Astrocyte (in vitro differentiated cells and primary cell): ENCODE measurements around the gene MRPL42. TPM values are rescaled to one million over a fixed set of nuclear protein-coding genes. Genes with fewer than 3 reads are reported as not detected.
A peak's percentile ranks its signal among the peaks of the same experiment; 100 is the strongest.

Experiments
- DNase-seq: peaks from one replicate; pipeline ENCODE4 v3.0.0-alpha.2; 2010; ENCODE audit warnings: low read depth
- FAIRE-seq: peaks from 2 replicates; lab custom pipeline; 2011; peaks lifted over from hg19 to GRCh38; lab: Jason Lieb, UNC
- H2AFZ ChIP-seq: 2 replicates; pipeline ENCODE4 v1.6.0; 2012; ENCODE audit warnings: low read depth, low read length, inconsistent platforms
- H3K27ac ChIP-seq: 2 replicates; pipeline ENCODE4 v1.5.1; 2011; ENCODE audit warnings: low read depth, low read length, inconsistent platforms
- H3K27me3 ChIP-seq: 2 replicates; pipeline ENCODE4 v1.6.0; 2011; ENCODE audit warnings: low read length, inconsistent platforms; ENCODE audit not compliant: insufficient read depth
- H3K36me3 ChIP-seq: 2 replicates; pipeline ENCODE4 v1.5.1; 2011; ENCODE audit warnings: low read length, inconsistent platforms; ENCODE audit not compliant: insufficient read depth
- H3K4me1 ChIP-seq: 2 replicates; pipeline ENCODE4 v1.5.1; 2011; ENCODE audit warnings: low read length, inconsistent platforms; ENCODE audit not compliant: insufficient read depth
- H3K4me2 ChIP-seq: 2 replicates; pipeline ENCODE4 v1.6.0; 2012; ENCODE audit warnings: low read length, inconsistent platforms
- H3K4me3 ChIP-seq: 2 replicates; pipeline ENCODE4 v1.5.1; 2011; ENCODE audit warnings: low read depth, mild to moderate bottlenecking, low read length, inconsistent platforms; ENCODE audit not compliant: insufficient read depth
- H3K79me2 ChIP-seq: 2 replicates; pipeline ENCODE4 v1.6.0; 2012; ENCODE audit warnings: mild to moderate bottlenecking, low read length, inconsistent platforms; ENCODE audit not compliant: insufficient read depth
- H3K9ac ChIP-seq: 2 replicates; pipeline ENCODE4 v1.6.0; 2012; ENCODE audit warnings: mild to moderate bottlenecking, low read length, inconsistent platforms
- H3K9me3 ChIP-seq: 2 replicates; pipeline ENCODE4 v1.5.1; 2012; ENCODE audit warnings: low read depth, mild to moderate bottlenecking, low read length, inconsistent platforms; ENCODE audit not compliant: insufficient read depth
- H4K20me1 ChIP-seq: 2 replicates; pipeline ENCODE4 v1.6.0; 2012; ENCODE audit warnings: low read length, inconsistent platforms; ENCODE audit not compliant: insufficient read depth
- H3K27ac Mint-ChIP-seq: one replicate; pipeline ENCODE4 v1.8.0; 2021; ENCODE audit warnings: mild to moderate bottlenecking, mixed read lengths; ENCODE audit not compliant: unreplicated experiment
- H3K27me3 Mint-ChIP-seq: one replicate; pipeline ENCODE4 v1.8.0; 2021; ENCODE audit warnings: low read depth, mixed read lengths; ENCODE audit not compliant: unreplicated experiment
- H3K36me3 Mint-ChIP-seq: one replicate; pipeline ENCODE4 v1.8.0; 2021; ENCODE audit warnings: low read depth, mixed read lengths; ENCODE audit not compliant: unreplicated experiment
- H3K4me1 Mint-ChIP-seq: one replicate; pipeline ENCODE4 v1.8.0; 2021; ENCODE audit warnings: low read depth, mixed read lengths; ENCODE audit not compliant: unreplicated experiment
- H3K4me3 Mint-ChIP-seq: one replicate; pipeline ENCODE4 v1.8.0; 2021; ENCODE audit warnings: mild to moderate bottlenecking, moderate library complexity, mixed read lengths; ENCODE audit not compliant: unreplicated experiment
- H3K9me3 Mint-ChIP-seq: one replicate; pipeline ENCODE4 v1.8.0; 2021; ENCODE audit warnings: mild to moderate bottlenecking, mixed read lengths; ENCODE audit not compliant: unreplicated experiment
- EZH2 ChIP-seq: IDR thresholded peaks from 2 replicates; pipeline ENCODE4 v1.6.1; 2012; ENCODE audit warnings: mild to moderate bottlenecking, low read length, inconsistent platforms; ENCODE audit not compliant: insufficient read depth
- total RNA-seq: library from RNA; stranded (reverse); gene quantifications from 2 replicates; pipeline ENCODE4 v1.2.1, GENCODE V29; 2021
- TF ChIP-seq, protein P1 (sequence below): IDR thresholded peaks from 2 replicates; pipeline ENCODE4 v1.5.1; 2011; ENCODE audit warnings: low read depth, mild to moderate bottlenecking, inconsistent platforms, low read length, moderate library complexity; ENCODE audit not compliant: insufficient read depth

Gene MRPL42
- total RNA-seq, 1 donor from 2014 or later, result 65.6 TPM

DNA sequence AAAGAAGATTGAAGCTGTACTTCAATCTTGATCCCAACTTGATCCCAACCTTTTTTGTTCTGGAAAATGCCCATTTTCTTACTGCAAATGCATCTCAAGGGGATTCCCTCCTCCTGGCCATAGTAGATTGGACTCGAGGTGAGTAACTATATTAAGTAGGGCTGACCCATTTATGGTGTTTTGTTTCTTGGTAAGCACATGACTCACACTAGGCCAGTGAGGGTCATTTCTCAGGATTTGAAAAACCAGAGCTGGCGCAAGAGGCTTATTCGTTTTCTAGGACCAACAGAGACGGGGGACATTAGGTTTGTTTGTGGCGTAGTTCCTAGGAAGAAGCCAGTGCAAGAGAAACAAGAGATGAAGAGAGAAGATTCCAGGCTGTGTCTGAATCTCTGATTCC lies 51.4 kb downstream of the MRPL42 start:
- Histone ChIP-seq H3K4me2 (no peak overlapping the region), H3K27ac (no peak overlapping the region), H4K20me1 (no peaks in the 10 kb centered on the region), H2AFZ (no peak overlapping the region), H3K4me3 (no peak overlapping the region), H3K4me1 (peaks cover 13% of the 10 kb centered on the region), H3K79me2 (no peaks in the 10 kb centered on the region), H3K9me3 (no peaks in the 10 kb centered on the region), H3K27me3 (no peaks in the 10 kb centered on the region), H3K9ac (no peak overlapping the region), H3K36me3 (no peaks in the 10 kb centered on the region)
- no peaks in the 10 kb centered on the region for H3K36me3 Mint-ChIP-seq
- H3K27ac Mint-ChIP-seq, result no peak overlapping the region
- no peak for TF ChIP-seq EZH2
- TF ChIP-seq, protein P1, sequence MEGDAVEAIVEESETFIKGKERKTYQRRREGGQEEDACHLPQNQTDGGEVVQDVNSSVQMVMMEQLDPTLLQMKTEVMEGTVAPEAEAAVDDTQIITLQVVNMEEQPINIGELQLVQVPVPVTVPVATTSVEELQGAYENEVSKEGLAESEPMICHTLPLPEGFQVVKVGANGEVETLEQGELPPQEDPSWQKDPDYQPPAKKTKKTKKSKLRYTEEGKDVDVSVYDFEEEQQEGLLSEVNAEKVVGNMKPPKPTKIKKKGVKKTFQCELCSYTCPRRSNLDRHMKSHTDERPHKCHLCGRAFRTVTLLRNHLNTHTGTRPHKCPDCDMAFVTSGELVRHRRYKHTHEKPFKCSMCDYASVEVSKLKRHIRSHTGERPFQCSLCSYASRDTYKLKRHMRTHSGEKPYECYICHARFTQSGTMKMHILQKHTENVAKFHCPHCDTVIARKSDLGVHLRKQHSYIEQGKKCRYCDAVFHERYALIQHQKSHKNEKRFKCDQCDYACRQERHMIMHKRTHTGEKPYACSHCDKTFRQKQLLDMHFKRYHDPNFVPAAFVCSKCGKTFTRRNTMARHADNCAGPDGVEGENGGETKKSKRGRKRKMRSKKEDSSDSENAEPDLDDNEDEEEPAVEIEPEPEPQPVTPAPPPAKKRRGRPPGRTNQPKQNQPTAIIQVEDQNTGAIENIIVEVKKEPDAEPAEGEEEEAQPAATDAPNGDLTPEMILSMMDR, result no peak
- peaks cover 2% of the 10 kb centered on the region for H3K9me3 Mint-ChIP-seq
- H3K4me1 Mint-ChIP-seq, result peaks cover 5% of the 10 kb centered on the region
- no peak for FAIRE-seq
- peak; percentile 65 for DNase-seq
- peaks cover 4% of the 10 kb centered on the region for H3K27me3 Mint-ChIP-seq
- H3K4me3 Mint-ChIP-seq, result no peak overlapping the region

DNA sequence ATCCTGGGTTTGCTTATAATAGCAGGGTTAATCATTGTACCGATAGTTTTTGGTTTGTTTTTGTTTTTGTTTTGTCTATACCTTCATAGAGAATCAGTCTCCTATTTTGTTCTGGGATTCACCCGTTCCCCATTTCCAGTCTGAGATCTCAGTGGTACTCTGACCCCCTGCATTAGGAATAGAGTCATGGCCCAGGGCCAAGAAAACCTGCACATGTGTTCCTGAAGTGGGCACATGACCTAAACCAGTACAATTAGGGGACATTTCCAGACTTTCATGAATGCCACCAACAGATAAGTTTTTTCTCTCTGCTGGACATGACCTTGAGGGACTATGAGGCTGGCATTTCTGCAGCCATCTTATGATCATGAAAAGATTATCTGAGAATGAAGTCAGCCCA lies 52.5 kb downstream of the MRPL42 start:
- Histone ChIP-seq H4K20me1 (no peaks in the 10 kb centered on the region), H3K4me2 (no peak overlapping the region), H3K4me1 (peaks cover 13% of the 10 kb centered on the region), H3K36me3 (no peaks in the 10 kb centered on the region), H3K27ac (no peak overlapping the region), H3K27me3 (no peaks in the 10 kb centered on the region), H2AFZ (no peak overlapping the region), H3K9ac (no peak overlapping the region), H3K9me3 (no peaks in the 10 kb centered on the region), H3K79me2 (no peaks in the 10 kb centered on the region), H3K4me3 (no peak overlapping the region)
- no peak overlapping the region for H3K4me3 Mint-ChIP-seq
- TF ChIP-seq, protein P1, result no peak
- no peak for TF ChIP-seq EZH2
- H3K27me3 Mint-ChIP-seq, result peaks cover 4% of the 10 kb centered on the region
- no peak for FAIRE-seq
- H3K36me3 Mint-ChIP-seq, result no peaks in the 10 kb centered on the region
- no peak overlapping the region for H3K27ac Mint-ChIP-seq
- peaks cover 2% of the 10 kb centered on the region for H3K9me3 Mint-ChIP-seq
- no peak for DNase-seq
- peaks cover 6% of the 10 kb centered on the region for H3K4me1 Mint-ChIP-seq

DNA sequence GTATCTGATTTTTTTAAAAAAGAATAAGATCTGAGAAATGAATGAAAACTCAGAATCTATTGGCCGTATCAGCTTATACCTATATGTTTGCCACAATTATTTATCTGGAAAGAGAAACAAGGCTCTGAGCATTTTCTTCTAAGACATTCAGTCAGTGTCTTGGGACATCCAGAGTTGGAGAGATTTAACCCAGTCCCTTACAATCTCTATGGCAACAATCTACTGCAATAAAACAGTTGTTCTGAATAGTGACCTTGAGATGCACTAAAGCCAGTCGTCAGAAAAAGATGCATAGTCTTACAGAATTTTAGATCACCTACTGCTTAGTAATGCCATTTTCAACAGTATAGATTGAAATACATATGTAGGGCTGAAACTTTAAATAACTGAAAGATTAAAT lies 53.1 kb downstream of the MRPL42 start:
- peaks cover 6% of the 10 kb centered on the region for H3K4me1 Mint-ChIP-seq
- DNase-seq, result no peak
- no peak overlapping the region for H3K4me3 ChIP-seq
- H3K4me1 ChIP-seq, result peaks cover 7% of the 10 kb centered on the region
- no peaks in the 10 kb centered on the region for H4K20me1 ChIP-seq
- no peak overlapping the region for H3K27ac Mint-ChIP-seq
- H3K9ac ChIP-seq, result no peak overlapping the region
- no peaks in the 10 kb centered on the region for H3K79me2 ChIP-seq
- H3K27me3 Mint-ChIP-seq, result peaks cover 4% of the 10 kb centered on the region
- H3K27ac ChIP-seq, result no peak overlapping the region
- peaks cover 2% of the 10 kb centered on the region for H3K9me3 Mint-ChIP-seq
- H3K4me3 Mint-ChIP-seq, result no peak overlapping the region
- no peaks in the 10 kb centered on the region for H3K36me3 Mint-ChIP-seq
- no peak overlapping the region for H3K4me2 ChIP-seq
- FAIRE-seq, result no peak
- no peaks in the 10 kb centered on the region for H3K36me3 ChIP-seq
- H2AFZ ChIP-seq, result no peak overlapping the region
- no peak for TF ChIP-seq EZH2
- TF ChIP-seq, protein P1, result no peak
- H3K9me3 ChIP-seq, result no peaks in the 10 kb centered on the region
- no peaks in the 10 kb centered on the region for H3K27me3 ChIP-seq
